ENCODE measurements around the gene IL1F10. TPM values are rescaled to one million over a fixed set of nuclear protein-coding genes. Genes with fewer than 3 reads are reported as not detected.

Gene IL1F10
- polyA plus RNA-seq, 1 donor, result not detected

GRCh38 chr2:113058998-113059960, 8.5 kb upstream of the IL1F10 start, which contains the start of gene IL36RN:
Gene IL36RN (plus strand): TSS chr2:113059198. CDS start chr2:113059439, 241 bp downstream.
- no peak for DNase-seq (ENCODE audit: low read depth)

DNA sequence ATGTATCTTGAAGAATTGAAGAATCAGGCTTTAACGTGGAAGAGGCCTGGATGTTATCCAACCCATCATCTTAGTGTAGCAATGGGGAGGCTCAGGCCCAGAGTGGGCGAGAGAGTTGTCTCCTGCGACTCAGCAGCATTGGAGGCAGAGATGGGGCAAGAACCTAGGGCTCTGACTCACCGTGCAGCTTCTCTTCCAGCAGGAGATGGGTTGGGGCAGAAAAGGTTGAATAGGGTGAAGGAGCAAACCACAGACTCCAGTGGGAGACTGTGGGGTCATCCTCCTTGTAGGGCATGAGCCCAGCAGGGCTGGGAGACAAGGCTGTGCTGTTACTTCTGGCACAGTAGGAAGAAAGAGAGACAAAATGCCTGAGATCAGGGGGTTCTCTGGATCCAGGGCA, 7.4 kb upstream of the IL1F10 start:
- DNase-seq (ENCODE audit: low read depth), result no peak

DNA sequence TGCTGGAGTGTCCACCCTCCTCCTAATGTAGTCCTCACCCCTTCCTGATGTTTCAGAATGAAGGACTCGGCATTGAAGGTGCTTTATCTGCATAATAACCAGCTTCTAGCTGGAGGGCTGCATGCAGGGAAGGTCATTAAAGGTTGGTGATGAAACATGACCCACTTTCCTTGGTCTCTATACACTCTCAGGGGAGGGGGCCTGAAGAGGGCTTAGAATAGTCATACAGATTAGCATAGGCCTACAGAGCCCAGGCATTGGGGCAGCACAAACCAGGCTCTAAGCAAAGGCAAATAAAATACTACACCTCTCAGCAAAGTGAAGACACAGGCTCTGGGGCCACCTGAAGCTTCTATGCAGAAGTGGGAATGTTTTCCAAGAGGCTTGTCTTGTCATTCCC, 7.0 kb upstream of the IL1F10 start:
- DNase-seq (ENCODE audit: low read depth), result no peak

- no peak for DNase-seq (ENCODE audit: low read depth)
Observed at GRCh38 chr2:113061241-113061640, 6.5 kb upstream of the IL1F10 start.

- no peak for DNase-seq (ENCODE audit: low read depth)
Observed at GRCh38 chr2:113061896-113062770, 5.6 kb upstream of the IL1F10 start.

DNA sequence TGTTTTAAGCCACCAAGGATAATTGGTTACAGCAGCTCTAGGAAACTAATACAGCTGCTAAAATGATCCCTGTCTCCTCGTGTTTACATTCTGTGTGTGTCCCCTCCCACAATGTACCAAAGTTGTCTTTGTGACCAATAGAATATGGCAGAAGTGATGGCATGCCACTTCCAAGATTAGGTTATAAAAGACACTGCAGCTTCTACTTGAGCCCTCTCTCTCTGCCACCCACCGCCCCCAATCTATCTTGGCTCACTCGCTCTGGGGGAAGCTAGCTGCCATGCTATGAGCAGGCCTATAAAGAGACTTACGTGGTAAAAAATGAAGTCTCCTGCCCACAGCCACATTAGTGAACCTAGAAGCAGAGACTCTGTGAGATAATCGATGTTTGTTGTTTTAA, 3.5 kb upstream of the IL1F10 start:
- no peak for DNase-seq (ENCODE audit: low read depth)

DNA sequence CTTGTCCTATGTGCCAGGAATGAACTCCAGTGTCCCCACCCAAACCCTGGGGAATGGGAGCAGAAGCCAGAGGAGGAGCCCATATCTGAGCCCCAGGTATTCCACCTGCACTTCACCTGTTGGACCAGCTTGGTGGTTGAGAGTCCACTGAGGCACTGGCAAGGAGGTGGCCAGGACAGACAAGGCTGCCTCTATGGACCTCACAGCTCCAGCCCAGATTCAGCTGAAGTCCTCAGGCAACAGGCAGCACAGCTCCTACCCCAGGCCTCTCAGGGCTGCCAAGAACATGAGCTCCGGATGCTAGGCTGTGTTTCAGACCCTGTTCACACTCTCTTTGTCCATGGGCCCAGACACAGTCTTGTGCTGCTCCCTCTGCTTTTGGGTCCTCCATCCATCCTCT, 2.9 kb upstream of the IL1F10 start:
- no peak for DNase-seq (ENCODE audit: low read depth)

GRCh38 chr2:113068249-113068648, 479 bp downstream of the IL1F10 start:
- DNase-seq (ENCODE audit: low read depth), result no peak

- DNase-seq (ENCODE audit: low read depth), result no peak
Observed at GRCh38 chr2:113068706-113069485, 1.1 kb downstream of the IL1F10 start.

GRCh38 chr2:113069676-113070605, 2.2 kb downstream of the IL1F10 start:
- no peak for DNase-seq (ENCODE audit: low read depth)

- no peak for DNase-seq (ENCODE audit: low read depth)
Observed at GRCh38 chr2:113070606-113070975, 2.8 kb downstream of the IL1F10 start.

- no peak for DNase-seq (ENCODE audit: low read depth)
Observed at GRCh38 chr2:113072584-113072983, 4.8 kb downstream of the IL1F10 start.

DNA sequence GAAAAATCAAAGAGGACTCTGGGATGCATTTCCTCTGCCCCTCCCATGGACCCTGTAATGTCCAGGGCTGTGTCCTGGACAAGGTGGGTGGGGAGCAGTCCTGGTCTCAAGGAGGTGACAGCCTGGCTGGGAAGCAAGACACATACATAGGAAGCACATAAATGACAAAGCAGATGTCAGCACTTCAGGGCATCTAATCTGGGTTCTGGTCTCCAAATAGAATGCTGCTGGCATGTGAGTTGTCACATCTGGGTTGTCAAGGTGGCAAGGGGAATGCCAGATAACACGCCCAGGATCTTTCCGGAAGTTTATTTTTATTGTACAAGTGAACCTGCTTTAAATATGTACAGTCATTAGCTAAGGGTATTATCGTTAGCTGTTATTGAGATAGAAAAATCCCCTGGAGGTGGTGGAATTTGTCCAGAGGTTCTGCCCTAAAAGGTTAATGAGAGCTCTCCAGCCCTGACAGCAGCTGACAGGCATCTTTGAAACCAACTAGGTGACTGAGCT, 5.6 kb downstream of the IL1F10 start:
- no peak for DNase-seq (ENCODE audit: low read depth)

DNA sequence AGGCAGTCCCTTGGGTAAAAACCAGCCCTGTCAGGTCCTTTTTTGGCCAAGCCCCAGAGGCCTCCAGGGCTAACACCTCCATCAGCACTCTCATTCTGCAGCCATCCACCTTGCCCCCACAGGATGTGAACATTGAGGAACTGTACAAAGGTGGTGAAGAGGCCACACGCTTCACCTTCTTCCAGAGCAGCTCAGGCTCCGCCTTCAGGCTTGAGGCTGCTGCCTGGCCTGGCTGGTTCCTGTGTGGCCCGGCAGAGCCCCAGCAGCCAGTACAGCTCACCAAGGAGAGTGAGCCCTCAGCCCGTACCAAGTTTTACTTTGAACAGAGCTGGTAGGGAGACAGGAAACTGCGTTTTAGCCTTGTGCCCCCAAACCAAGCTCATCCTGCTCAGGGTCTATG, 7.3 kb downstream of the IL1F10 start:
- no peak for DNase-seq (ENCODE audit: low read depth)

DNA sequence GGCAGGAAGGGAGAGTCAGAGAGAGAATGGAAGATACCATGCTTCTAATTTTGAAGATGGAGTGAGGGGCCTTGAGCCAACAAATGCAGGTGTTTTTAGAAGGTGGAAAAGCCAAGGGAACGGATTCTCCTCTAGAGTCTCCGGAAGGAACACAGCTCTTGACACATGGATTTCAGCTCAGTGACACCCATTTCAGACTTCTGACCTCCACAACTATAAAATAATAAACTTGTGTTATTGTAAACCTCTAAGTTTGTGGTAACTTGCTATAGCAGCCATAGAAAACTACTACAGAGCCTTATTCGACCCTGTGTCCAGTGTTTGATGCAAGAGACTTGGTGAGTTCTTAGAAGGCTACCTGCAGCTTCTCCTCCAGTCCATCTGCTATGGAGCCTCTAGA, 7.8 kb downstream of the IL1F10 start:
- no peak for DNase-seq (ENCODE audit: low read depth)

- no peak for DNase-seq (ENCODE audit: low read depth)
Observed at GRCh38 chr2:113076954-113077669, 9.3 kb downstream of the IL1F10 start.

DNA sequence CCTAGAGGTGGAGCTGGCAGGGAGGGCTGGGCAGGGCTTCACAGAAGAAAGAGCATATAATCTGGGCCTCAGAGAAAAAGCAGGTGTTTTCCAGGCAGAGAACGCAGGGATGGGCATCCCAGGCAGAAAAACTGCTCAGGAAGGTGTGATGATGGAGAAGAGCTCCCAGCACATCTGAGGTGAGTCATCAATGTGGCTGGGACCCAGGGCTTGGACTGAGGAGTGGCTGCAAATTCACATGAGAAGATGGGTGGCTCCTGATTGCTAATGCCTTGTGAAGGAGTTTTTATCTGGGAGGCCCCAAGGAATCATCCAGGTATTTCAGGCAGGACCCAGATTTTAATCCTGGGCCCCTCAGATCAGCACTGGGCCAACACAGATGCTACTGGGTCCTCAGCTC, 10.2 kb downstream of the IL1F10 start:
- DNase-seq (ENCODE audit: low read depth), result no peak

DNA sequence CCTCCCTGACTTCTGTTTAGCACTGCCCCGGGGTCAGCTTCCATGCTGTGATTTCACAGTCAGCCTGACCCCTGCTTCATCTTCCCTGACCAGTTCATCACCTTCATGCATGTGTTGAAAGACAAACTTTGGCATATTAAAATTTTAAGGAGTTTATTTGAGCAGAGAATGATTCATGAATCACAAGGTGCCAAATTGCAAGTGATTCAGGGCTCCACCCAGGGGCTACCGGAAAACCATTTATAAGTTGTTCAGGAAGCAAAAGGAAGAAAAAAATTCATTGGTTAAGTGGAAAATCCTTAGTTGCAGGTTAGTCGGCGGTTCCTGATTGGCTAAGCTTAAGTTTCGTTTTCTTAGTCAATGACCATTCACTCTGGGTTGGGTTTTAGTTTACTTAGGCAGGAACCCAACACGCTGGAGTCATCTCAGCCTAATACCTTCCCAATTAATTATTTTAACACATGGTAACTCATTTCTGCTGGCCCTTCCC, 10.6 kb downstream of the IL1F10 start:
- DNase-seq (ENCODE audit: low read depth), result no peak

DNA sequence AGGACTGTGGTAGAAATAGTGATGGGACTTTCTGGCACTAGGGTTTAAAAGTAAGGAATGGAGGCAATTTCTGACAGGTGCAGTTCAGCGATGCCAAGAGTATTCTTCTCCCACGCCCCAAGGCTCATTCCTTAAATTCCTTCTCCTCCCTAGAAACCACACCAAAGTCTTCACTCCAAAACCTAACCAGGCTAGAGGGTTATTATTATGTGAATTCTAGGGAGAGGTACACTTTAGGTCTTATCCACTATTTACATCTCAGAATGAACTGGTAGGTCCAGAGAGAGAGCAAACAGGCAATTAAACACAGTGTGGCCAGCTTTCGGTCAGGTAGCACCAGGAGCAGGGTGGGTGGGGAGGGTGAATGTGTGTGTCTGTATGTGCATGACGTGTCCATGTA, 11.4 kb downstream of the IL1F10 start:
- DNase-seq (ENCODE audit: low read depth), result no peak

GRCh38 chr2:113080134-113080533, 12.4 kb downstream of the IL1F10 start:
- DNase-seq (ENCODE audit: low read depth), result no peak
